Large intestine (tissue), 3 donors: ENCODE measurements around the gene PDXDC1. TPM values are rescaled to one million over a fixed set of nuclear protein-coding genes. Genes with fewer than 3 reads are reported as not detected.
"Not testable (repeated sequence)": the region's sequence is repeated elsewhere in the genome, so short reads cannot be mapped to it uniquely, and the experiment has no call there.

Experiments
- DNase-seq, 2 donors: peaks; one replicate each; pipeline versions ENCODE4 v3.0.0 to v3.0.0-alpha.2; 2013
- H3K27ac ChIP-seq: one replicate; pipeline ENCODE4 v1.5.1; 2013; ENCODE audit warnings: low read length
- H3K27me3 ChIP-seq: 2 replicates; pipeline ENCODE4 v1.6.1; 2013; ENCODE audit warnings: low read length; ENCODE audit not compliant: control insufficient read depth, insufficient read depth
- H3K36me3 ChIP-seq: 2 replicates; pipeline ENCODE4 v1.6.1; 2013; ENCODE audit warnings: low read length; ENCODE audit not compliant: control insufficient read depth, insufficient read depth
- H3K4me1 ChIP-seq: one replicate; pipeline ENCODE4 v1.6.1; 2013; ENCODE audit warnings: low read length; ENCODE audit not compliant: control insufficient read depth, insufficient read depth
- H3K4me3 ChIP-seq: one replicate; pipeline ENCODE4 v1.5.1; 2013; ENCODE audit warnings: low read length
- H3K9me3 ChIP-seq: one replicate; pipeline ENCODE4 v1.6.1; 2013; ENCODE audit warnings: mild to moderate bottlenecking, low read depth, low read length, moderate library complexity; ENCODE audit not compliant: control insufficient read depth
- WGBS: methylation state at CpG from one replicate; pipeline ENCODE4 v1.1.5; 2013; ENCODE audit warnings: low lambda C conversion rate; ENCODE audit not compliant: insufficient coverage; 5-methylcytosine and 5-hydroxymethylcytosine counted together
- polyA plus RNA-seq: library from polyadenylated mRNA; unstranded; fragments of 120-200 nt; gene quantifications from one replicate; pipeline ENCODE4 v1.2.1, GENCODE V29; 2013

The PDXDC1 gene
- polyA plus RNA-seq, 1 donor: 177 TPM

DNA sequence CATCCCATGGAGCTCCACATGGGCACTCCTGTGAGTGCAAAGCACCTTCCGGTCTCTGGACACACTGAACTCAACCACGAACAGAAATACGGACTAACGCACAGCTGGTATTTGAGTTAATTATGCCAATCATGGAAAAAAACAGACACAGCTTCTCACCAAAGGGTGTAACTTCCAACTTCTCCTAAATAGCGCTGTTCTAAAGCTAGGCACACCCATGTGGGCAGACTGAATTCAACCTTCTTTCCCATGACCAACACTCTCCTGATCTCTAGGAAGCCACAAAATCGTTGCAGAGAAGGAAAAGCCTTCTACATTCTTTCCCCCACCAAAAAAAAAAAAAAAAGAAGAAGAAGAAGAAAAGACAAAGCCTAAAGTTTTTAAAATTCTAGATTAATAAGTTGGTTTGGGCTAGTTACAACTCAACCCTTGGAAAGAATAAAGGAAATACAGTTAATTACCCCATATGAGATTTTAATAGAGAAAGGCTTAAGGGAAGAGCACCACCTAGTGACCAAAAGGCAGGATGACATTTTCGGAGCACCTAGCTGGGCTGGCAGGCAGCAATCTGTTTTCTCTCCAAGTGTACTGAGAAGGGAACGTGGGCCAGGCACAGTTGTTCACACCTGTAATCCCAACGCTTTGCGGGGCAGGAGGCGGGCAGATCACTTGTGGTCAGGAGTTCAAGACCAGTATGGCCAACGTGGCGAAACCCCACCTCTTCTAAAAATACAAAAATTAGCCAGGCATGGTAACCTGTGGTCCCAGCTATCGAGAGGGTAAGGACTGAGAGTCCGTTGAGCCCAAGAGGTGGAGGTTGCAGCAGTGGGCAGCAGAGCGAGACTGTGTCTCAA, 97.3 kb downstream of the PDXDC1 start:
- not testable (repeated sequence) for DNase-seq, H3K9me3 ChIP-seq, H3K27me3 ChIP-seq, H3K4me1 ChIP-seq, H3K4me3 ChIP-seq, H3K27ac ChIP-seq
- H3K36me3 ChIP-seq: peaks cover 39% of the 10 kb centered on the region
- WGBS: 100% methylated on average over 1 of the region's 16 CpGs

DNA sequence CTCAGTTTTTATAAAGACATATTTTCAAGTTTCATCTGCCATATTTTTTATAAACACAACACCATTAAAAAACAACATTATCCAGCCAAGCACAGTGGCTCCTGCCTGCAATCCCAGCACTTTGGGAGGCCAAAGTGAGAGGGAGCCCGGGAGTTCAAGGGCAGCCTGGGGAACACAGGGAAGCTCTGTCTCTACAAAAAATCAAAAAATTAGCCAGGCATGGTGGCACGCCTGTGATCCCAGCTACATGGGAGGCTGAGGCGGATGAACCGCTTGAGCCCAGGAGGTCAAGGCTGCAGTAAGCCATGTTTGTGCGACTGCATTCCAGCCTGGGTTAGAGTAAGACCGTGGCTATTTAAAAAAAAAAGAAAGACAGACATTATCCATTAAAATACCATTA, 98.3 kb downstream of the PDXDC1 start:
- WGBS: 100% methylated on average over 1 of the region's 6 CpGs
- H3K36me3 ChIP-seq: peaks cover 39% of the 10 kb centered on the region
- no peak for DNase-seq
- no peaks in the 10 kb centered on the region for H3K4me1 ChIP-seq
- no peaks in the 10 kb centered on the region for H3K9me3 ChIP-seq
- H3K4me3 ChIP-seq: no peak overlapping the region
- no peak overlapping the region for H3K27ac ChIP-seq
- H3K27me3 ChIP-seq: no peaks in the 10 kb centered on the region

DNA sequence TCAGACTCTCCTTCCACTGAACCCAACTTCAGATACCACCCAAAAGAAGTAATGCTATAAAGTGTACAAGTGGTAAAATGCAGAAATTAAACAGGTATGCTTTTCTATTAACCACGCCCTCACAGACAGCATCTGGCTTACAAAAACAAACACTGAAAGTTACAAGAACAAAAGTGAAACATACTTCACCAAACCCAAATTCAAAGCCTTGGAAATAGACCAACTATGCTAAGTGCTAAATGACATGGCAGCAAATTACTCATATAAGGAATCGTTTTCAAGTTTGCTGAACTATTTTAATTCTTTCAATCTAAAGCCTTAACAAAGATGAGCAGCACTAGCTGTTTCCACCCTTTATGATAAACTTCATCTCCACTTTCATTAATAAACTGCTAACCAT, 101.3 kb downstream of the PDXDC1 start:
- no CpG with 5 or more reads among the region's 2 CpGs for WGBS
- H3K4me1 ChIP-seq, H3K4me3 ChIP-seq, H3K9me3 ChIP-seq, H3K27ac ChIP-seq, DNase-seq, H3K27me3 ChIP-seq: not testable (repeated sequence)
- H3K36me3 ChIP-seq: peaks cover 40% of the 10 kb centered on the region

- not testable (repeated sequence) for H3K27me3 ChIP-seq, H3K9me3 ChIP-seq, H3K27ac ChIP-seq, H3K4me3 ChIP-seq, H3K4me1 ChIP-seq, DNase-seq
- WGBS: no CpG with 5 or more reads among the region's 1 CpG
- peaks cover 22% of the 10 kb centered on the region for H3K36me3 ChIP-seq
These were observed 106.1 kb downstream of the PDXDC1 start for GRCh38 chr16:15080883-15081282.

GRCh38 chr16:15082788-15083187, 108.0 kb downstream of the PDXDC1 start:
- not testable (repeated sequence) for H3K4me3 ChIP-seq, DNase-seq, H3K27me3 ChIP-seq, H3K9me3 ChIP-seq, H3K4me1 ChIP-seq, H3K27ac ChIP-seq
- WGBS: no CpG with 5 or more reads among the region's 3 CpGs
- H3K36me3 ChIP-seq: peaks cover 22% of the 10 kb centered on the region

DNA sequence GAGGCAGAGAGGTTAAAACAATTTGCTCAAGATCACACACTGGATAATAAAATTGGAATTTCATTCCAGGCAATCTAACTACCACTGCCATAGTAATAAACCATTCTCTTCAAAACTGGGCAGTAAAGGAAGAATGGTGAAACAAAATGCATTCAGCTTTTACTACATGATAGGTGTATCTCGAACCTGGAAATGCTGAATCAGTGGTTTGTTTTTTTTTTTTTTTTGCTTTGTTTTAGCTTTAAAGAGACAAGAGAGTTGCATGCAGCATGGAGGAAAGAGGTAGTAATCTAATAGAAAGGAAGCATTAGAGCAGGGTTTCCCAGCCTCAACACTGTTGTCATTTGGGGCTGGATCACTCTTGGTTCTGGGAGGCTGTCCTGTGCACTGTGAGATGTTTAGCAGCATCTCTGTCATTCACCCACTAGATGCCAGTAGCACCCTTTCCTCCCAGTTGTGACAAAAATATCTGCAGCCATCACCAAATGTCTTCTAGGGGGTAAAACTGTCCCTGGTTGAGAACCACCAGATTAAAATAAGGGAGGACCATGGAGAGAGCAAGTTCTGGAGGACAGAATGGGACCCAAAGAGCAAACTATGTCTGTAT, 115.9 kb downstream of the PDXDC1 start:
- H3K27ac ChIP-seq, H3K4me1 ChIP-seq, H3K4me3 ChIP-seq, H3K9me3 ChIP-seq, H3K36me3 ChIP-seq, H3K27me3 ChIP-seq, DNase-seq: not testable (repeated sequence)
- no CpG with 5 or more reads among the region's 1 CpG for WGBS

- not testable (repeated sequence) for H3K9me3 ChIP-seq, H3K36me3 ChIP-seq, H3K4me1 ChIP-seq, H3K27me3 ChIP-seq, DNase-seq
- WGBS: no CpG with 5 or more reads among the region's 14 CpGs
- Histone ChIP-seq H3K27ac (peak overlapping the region; percentile 88), H3K4me3 (peak overlapping the region; percentile 61)
These were observed 118.7 kb downstream of the PDXDC1 start for GRCh38 chr16:15093571-15093954.

GRCh38 chr16:15093955-15094827, 119.4 kb downstream of the PDXDC1 start, which contains the start of gene RRN3:
Gene RRN3, minus strand, starts transcription at chr16:15094272. Its CDS starts 39 bp downstream, at chr16:15094233.
- H3K9me3 ChIP-seq, H3K36me3 ChIP-seq, H3K27me3 ChIP-seq, H3K4me1 ChIP-seq: not testable (repeated sequence)
- H3K4me3 ChIP-seq: peak within 1 kb of the TSS; percentile 61
- H3K27ac ChIP-seq: peak within 1 kb of the TSS; percentile 88
- DNase-seq: peak; percentile 93 to 95
- WGBS: no CpG with 5 or more reads among the region's 56 CpGs

GRCh38 chr16:15096583-15096972, 121.8 kb downstream of the PDXDC1 start:
- not testable (repeated sequence) for H3K4me3 ChIP-seq, H3K9me3 ChIP-seq, H3K4me1 ChIP-seq, DNase-seq, H3K27ac ChIP-seq, H3K27me3 ChIP-seq, H3K36me3 ChIP-seq
- no CpG with 5 or more reads among the region's 9 CpGs for WGBS

GRCh38 chr16:15099366-15099909, 124.6 kb downstream of the PDXDC1 start:
- not testable (repeated sequence) for H3K36me3 ChIP-seq, DNase-seq, H3K27me3 ChIP-seq, H3K9me3 ChIP-seq, H3K27ac ChIP-seq, H3K4me3 ChIP-seq, H3K4me1 ChIP-seq
- no CpG with 5 or more reads among the region's 2 CpGs for WGBS
